Retina (tissue), 1 donor: ENCODE data around the gene BCORL1.
A peak's percentile ranks its signal among the peaks of the same experiment; 100 is the strongest.

Experiments used
- DNase-seq: peaks from one replicate; pipeline ENCODE4 v3.0.0-alpha.2; 2016

BCORL1 gene

DNA sequence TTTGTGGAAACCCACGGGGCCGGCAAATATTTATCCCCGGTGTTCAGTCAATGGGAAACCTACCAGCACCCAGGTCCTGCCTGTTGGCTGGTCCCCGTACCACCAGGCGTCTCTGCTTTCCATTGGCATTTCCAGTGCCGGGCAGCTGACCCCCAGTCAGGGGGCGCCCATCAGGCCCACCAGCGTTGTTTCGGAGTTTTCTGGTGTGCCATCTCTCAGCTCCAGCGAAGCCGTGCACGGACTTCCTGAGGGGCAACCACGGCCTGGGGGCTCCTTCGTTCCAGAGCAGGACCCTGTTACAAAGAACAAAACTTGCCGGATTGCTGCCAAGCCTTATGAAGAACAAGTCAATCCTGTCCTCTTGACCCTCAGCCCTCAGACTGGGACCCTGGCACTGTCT lies 32.7 kb downstream of the BCORL1 start:
- no peak for DNase-seq

DNA sequence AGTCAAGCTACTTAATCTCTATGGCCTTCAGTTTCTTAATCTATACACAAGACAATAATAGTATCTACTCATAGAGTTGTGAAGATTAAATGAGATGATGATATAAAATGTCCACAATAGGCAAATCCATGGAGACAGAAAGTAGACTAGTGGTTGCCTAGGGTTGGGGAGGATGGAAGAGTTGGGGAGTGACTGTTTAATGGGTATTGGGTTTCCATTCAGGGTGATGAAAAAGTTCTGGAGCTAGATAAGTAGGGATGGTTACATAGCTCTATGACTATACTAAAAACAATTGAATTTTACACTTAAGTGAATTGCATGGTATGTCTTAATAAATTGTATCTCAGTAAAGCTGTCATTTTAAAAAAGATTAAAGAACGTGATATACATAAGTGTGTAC lies 35.7 kb downstream of the BCORL1 start:
- DNase-seq, result no peak

DNA sequence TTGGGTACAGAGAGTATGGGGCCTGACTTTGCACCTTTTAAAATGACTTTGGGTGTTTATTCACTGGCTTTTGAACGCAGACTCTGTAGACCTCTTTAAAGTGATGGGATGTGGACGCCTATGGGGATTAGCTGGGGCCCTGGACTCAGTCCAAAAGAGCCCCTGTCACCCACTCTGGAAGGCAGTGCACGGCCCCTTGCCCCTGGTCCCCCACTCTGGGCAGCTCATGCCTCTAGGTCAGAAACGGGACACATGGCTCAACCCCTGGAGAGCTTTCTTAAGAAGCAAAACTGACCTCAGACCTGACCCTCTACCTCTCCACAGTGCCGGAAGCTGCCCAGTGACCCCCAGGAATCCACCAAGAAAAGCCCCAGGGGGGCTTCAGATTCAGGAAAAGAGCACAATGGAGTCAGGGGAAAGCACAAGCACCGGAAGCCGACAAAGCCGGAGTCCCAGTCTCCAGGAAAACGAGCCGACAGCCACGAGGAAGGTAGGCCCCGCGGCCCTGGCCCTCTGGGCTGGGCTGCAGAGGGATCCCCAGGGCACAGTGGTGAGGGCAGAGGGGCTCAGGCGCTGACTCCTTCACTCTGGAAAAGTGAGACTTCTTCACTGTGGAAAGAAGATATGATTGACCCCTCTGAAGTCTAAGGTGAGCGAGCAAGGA lies 38.4 kb downstream of the BCORL1 start:
- no peak for DNase-seq

DNA sequence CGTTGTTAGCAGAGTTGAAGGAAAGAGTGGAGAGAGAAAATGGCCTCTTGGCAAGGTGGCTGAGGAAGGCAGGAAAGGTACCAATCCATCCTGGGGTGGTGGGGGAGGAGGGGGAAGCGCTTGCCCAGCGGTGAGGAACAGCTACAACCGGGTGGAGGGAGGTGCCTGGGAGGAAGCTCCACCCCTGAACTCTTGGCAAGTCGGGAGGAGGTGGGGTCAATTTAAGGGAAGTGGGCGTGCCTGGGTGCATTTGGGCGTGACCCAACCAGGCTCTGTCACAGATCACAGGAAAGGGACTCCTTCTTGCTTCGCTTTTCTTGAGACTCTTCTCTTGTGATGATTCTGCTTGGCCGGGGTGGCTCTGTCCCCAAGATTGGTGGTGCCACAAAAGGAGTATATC lies 41.7 kb downstream of the BCORL1 start:
- no peak for DNase-seq

DNA sequence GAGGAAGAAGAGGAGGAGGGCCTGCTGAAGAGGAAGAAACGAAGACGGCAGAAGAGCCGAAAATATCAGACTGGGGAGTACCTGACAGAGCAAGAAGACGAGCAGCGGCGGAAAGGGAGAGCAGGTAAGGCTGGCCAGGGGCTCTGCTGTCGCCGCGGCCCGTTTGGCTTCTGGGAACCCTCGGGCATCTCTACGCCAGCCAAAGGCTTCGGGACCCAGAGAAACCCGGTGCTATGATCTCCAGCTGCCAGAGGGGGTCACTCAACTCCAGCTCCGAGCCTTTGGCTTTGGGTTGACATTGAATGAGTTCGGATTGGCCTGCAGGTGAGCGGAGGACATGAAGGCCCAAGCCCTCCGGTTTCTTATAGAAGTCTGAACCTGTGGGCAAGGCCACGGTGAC lies 42.8 kb downstream of the BCORL1 start:
- DNase-seq, result no peak

DNA sequence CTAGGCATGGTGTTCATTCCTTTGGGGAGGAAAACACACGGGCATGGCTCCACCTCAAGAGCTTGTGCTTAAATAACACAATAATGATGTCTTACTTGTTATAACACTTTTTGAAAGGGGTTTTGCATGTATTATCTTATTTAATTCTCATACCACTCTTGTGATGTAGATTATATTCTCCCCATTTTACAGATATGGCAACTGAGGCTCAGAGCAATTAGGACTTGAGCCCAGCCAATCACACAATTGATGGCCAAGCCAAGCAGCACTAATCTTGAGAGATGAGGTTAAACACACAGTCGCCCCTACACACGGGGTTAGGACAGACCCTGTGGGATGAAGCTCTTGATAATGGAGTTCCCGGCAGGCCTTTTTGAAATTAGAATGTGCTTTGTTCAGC lies 45.1 kb downstream of the BCORL1 start:
- no peak for DNase-seq

DNA sequence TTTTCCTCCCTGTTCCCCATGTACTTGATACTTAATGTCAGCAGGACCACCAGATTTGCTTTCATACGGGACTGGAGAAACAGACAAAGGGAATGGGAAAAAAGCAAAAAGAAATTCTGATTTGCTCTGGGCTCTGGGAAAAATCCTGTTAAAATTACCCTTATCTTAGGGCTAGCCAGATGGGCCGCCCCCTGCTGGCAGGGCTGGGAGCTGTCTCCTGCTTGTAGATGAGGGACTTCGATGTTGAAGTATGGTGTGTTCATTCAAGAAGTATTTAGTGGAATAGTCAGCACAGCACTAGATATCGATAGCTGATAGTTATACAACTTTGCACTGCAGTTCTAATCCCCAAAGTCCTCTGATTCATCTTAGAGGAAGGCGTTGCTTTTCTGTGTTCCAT lies 45.8 kb downstream of the BCORL1 start:
- DNase-seq, result peak; percentile 4

DNA sequence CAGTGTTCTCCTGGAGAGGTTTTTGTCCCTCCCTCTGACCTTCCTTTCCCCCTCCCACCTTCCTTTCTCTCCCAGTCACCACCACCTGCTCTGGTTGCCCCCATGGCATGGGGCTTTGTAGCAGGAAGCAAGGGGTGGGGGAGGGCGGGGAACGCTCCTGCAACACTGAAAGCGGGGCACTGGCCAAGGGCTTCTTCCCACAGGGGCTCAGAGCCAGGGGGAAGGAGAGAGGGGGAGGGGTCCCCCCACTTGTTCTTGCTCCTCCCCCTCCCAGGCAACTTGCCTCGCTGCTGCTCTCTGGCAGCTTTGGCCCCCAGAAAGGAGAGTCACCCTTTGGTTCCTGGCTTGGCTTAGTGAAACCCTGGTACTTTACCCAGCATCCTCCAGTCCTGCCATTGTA lies 48.4 kb downstream of the BCORL1 start:
- no peak for DNase-seq

DNA sequence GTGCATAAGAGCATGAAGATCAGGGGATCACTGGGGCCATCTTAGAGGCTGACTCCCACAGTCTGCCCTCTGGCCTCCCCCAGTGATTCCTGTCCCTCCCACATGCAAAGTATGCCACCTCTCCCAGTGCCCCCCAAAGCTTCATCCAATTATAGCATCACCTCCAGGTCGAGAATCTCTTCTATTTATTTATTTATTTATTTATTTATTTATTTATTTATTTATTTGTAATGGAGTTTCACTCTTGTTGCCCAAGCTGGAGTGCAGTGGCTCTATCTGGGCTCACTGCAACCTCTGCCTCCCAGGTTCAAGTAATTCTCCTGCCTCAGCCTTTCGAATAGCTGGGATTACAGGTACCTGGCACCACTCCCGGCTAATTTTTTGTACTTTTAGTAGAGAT lies 50.1 kb downstream of the BCORL1 start:
- DNase-seq, result no peak

DNA sequence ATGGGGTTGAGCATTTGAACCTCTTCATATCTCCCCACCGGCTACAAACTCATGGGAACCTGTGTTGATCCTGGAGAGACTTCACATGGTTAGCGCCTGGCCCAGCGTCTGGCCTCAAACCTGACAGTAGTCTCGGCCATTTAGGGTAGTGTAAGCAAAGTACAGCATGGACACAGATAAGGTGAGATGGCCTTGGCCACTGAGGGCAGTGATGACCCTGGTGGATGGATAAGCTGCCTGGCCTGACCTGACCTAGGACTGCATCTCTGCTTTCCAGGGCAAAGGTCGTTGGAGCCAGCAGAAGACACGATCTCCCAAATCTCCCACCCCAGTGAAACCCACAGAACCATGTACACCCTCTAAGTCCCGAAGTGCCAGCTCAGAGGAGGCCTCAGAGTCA lies 51.7 kb downstream of the BCORL1 start:
- DNase-seq, result no peak

DNA sequence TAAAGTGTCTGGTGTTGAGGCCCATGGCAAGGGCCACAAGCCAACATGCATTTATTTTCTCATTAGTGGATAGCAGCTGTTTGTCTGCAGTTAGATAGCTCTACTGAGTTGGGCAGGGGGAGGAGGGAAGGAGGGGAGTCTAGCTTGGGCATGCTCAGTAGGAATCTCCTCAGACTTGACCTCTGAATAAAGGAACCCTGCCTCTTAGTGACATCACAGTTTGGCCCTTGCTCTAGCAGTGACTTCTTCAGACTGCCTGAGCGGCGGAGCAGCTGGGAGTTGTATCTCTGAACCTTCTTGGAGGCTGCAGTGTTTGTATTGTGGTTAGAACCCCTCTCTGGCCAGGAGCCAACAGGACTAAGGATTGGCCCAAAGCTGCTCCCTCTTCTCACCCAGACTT lies 57.4 kb downstream of the BCORL1 start:
- DNase-seq, result no peak

DNA sequence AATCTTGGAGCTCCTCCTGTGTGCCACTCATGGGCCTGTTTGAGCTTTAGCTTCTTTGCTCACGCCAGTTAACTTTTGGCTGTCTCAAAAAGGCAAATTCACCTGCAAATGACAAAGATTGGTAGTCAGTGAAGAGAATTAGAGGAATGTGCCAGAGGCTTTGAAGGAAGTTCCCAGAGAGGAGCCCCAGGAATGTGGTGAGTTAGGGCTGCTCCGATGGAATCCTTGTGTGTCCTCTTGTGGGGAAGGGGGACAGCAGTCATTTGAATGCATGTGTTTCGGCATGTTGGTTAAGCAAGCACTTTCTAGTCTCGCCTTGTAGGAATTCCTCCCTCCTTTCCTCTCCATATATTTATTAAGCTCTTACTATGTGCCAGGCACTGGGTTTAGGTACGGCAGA lies 65.0 kb downstream of the BCORL1 start:
- no peak for DNase-seq

DNA sequence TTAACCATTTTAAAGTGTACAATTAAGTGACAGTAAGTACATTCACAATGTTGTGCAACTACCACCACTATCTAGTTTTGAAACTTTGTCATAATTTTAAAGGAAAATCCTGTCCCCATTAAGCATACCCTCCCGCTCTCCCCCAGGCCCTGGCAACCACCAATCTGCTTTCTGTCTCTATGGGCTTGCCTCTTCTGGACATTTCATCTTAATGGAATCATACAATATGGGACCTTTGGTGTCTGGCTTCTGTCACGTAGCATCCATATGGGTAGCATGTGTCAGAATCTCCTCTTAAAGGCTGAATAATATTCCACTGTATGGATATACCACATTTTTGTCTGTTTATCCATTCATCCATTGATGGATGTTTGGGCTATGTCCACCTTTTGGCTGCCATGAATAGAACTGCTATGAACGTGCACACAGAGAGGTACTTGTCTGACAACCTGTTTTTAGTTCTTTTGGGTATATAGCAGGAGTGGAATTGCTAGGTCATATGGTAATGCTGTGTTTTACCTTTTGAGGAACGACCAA lies 66.3 kb downstream of the BCORL1 start:
- no peak for DNase-seq

DNA sequence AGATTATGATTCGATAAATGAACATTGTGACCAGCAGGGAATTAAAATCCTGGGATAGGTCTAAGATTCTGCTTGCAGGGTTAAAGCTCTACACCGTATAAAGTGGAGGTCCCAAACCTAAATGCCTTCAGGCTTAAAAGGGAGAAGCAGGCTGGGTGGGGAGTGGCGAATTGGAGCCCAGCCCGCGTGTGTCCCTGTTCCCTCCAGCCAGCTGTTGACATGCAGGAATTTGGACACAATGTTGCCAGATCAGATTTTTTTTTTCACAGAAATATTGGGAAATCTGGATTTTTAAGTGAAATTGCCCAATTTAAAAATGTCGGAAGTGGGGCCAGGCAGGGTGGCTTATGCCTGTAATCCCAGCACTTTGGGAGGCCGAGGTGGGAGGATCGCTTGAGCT lies 67.4 kb downstream of the BCORL1 start:
- no peak for DNase-seq

DNA sequence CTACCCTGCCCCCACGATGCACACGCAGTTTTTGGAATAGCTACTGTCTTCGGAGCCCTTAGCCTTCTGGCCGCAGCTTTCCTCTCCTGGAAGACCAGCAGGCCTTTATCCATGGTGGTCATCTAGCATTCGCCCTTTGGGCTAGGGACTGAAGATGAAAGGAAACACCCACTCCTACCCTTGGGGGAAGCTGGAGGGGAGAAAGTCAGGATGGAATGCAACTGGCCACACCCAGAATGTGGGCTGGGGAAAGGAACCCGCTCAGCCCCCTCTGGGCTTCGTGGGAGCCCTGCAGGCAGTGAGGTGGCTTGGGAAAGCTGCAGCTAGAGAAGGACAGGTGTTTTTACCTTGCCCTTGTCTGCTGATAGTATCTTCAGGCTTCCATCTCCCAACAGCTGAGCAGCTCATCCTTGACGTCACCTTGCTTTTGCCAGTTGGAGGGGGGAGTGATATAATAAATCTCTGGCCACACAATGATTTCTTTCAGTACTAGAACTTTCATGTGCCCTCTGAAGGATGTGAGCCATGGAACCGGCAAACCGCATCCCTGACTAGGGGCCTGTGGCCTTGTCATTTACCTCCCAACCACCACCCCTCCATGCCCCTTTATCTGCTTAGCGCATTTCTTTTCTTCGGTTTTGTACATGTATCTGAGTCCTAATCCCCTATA lies 68.9 kb downstream of the BCORL1 start:
- DNase-seq, result no peak

DNA sequence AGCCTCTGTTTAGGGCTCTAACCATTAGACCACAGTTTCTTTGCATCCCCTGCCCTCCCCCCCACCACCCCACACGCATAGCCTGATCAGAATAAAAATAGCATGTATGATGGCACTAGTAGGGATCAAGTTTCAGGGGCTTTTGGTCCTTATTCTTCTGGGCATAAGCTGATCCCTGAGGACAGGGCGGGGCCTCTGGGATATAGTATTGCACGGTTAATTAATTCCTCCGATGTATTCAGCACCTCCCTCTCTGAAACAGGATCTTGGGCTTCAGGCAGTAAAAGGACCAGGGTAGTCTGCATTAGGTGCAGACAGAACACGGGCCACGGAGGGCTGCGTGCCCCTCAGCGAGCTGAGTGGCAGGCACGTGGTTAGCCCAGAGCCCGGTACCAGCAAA lies 70.8 kb downstream of the BCORL1 start:
- no peak for DNase-seq

DNA sequence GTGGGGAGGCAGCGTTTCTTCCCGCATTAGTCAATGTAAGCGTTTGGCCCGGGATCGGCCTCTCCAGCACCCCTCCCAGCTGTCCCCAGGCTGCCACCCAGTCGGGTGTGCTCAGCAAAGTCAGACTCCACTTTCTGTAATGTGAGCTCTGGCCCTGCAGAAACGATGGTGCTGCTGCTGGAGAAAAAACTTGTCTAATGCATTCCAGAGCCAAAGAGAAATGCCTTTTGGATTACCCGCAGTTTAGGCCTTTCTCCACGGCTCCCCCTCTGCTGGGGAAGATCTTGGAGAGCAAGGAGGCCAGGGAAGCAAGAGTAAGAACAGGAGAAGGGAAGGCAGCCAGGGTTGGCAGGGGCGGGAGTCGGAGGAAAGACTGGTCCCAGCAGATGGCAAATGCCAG lies 72.7 kb downstream of the BCORL1 start:
- DNase-seq, result no peak

DNA sequence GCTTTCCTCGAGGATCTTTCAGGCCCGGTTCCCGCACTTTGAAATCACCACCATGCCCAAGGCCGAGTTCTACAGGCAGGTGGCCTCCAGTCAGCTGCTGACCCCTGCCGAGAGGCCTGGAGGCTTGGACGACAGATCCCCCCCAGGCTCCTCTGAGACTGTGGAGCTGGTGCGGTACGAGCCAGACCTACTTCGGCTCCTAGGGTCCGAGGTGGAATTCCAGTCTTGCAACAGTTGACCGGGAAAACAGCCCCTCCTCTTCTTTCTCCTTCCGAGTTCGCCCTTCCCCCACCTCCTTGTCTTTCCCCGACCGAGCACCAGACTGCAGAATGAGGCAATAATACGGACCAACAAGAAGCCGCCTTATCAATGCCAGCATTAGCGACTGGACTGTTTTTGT lies 73.5 kb downstream of the BCORL1 start:
- DNase-seq, result no peak

DNA sequence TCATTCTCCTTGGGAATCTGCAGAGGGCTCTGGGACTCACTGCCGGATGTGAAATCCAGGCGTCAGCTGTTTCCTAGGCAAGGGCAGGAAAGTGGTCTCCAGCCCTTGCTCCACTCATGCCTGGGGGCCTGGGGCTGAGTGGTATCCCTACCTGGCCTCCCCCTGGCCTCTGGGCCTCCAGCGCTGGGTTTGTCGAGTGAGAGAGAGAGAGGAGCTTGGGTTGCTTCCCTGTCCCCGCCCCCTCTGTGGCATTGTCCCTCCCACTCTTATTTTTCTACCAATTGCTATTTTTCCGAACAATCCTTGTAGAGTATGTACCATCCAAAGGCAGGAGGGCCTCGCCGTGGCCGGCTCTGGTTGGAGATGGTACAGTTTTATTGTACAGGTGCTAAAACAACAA lies 74.8 kb downstream of the BCORL1 start:
- DNase-seq, result no peak

DNA sequence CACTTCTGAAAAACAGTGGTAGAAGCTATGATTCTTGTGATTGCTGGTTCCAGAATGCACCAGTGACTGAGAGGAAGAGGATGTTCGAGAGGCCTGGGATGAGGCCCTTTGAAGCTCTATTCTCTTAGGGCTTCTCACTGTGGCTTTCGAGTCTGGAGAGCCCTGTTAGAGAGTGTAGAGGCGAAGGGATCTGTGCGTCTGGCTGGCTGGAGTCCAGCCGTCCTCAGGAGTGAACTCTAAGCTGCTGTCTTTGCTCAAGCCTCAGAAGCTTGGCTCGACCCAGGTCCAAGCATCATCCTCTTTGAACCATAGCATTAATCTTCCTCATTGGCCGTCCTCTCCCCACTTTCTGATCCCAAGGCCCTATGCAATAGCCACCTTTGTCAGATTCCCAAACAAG lies 76.2 kb downstream of the BCORL1 start:
- no peak for DNase-seq

DNA sequence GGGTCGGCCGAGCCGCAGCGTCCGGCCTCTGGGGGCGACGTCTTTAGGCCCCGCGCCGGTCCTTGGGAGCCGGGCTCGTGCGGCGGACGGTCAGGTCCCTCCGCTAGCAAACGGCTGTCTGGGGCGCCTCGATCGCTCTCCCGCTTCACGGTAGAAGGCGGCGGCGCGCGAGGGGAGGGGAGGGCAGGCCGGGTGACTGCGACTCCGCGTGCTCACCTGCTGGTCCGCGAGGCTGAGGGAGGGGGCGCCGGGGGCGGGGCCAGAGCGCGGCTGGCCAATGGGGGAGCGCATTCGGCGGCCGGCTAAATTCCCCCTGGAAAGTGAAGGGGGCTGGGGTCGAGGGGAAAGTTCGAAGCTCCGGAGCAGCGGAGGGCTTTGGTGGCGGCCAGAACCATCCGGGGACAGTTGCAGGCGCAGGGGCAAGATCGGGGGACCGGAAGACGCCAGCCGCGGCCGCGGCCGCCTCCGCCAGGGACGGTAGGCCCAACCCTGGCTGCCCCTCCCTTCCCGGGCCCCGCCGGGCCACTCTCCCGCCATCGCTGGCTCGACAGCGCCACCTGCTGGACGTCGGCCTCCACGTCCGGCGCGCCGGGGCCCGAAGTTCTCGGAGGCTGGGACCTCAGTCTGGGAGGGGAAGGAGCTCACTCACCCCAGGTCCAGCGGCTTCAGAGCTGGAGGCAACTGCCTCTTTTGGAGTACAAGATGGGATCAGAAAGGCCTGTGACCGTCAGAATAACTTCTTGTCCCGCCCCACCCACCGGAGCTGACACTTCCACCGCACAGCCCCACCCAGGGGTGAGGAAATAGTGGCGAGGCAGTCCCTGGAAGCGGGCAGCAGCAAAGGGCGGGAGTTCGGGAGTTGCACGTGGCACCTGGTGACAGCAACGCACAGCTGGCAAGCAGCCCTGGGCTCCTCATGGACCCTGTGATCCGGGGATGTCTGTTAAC lies 78.0 kb downstream of the BCORL1 start:
- DNase-seq, result peak; percentile 88

DNA sequence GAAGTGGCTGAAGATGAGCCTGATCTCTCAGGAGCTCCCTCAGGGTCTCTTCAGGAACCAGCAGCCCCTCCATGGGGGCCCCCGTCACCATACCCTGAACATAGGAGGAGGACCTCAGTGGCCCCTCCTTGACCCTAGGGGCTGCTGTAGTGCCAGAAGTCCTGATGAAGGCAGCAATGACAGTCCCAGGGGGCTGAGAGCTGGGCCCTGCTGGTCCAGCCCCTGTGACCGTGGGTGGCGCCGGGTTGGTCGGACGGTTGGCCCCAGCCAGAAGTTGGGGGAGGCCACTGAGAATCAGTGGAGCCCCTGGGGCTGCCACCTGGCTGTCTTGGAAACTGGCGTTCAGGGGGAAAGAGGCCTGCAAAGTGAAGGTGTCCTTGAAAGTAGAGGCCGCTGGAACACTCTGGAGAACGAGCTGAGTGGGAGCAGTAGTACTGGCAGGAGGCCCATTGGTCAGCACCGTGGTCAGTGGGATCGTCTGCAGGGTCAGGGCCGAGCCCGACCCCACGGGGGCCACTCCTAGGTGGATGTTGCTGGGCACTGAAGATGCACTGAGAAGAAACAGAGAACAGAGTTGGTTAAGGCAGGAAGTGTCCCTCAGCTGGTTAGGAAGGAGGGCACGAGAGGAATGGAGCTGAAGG lies 84.7 kb downstream of the BCORL1 start:
- no peak for DNase-seq
